Left lung (tissue), 10 donors: ENCODE results near the gene SLC11A2. TPM values are rescaled to one million over a fixed set of nuclear protein-coding genes. Genes with fewer than 3 reads are reported as not detected.

Source experiments
- ATAC-seq: fragments of 200-7000 bp; cut with Tn5 transposase; one replicate; pipeline ENCODE4 v1.9.1; 2020; ENCODE audit warnings: moderate library complexity
- DNase-seq, 4 donors: peaks; one replicate each; pipeline ENCODE4 v3.0.0-alpha.2; 2013 to 2020
- H3K27ac ChIP-seq, 2 donors: fragments of 200-600 bp; sonication (generic) in 1 of 2; one replicate each; pipeline versions ENCODE4 v1.5.0 to v1.8.0; 2020 to 2021
- H3K27me3 ChIP-seq, 2 donors: fragments of 200-600 bp; sonication (generic) in 1 of 2; one replicate each; pipeline versions ENCODE4 v1.5.0 to v1.8.0; 2020 to 2021
- H3K36me3 ChIP-seq, 2 donors: fragments of 200-600 bp; sonication (generic) in 1 of 2; one replicate each; pipeline versions ENCODE4 v1.5.0 to v1.8.0; 2020 to 2021
- H3K4me1 ChIP-seq, 2 donors: fragments of 200-600 bp; one replicate each; pipeline ENCODE4 v1.8.0; 2021
- H3K4me3 ChIP-seq, 2 donors: fragments of 200-600 bp; sonication (generic) in 1 of 2; one replicate each; pipeline versions ENCODE4 v1.5.0 to v1.8.0; 2020 to 2021; ENCODE audit warnings: mild to moderate bottlenecking in 1 of 2
- H3K9me3 ChIP-seq, 2 donors: fragments of 200-600 bp; sonication (generic) in 1 of 2; one replicate each; pipeline versions ENCODE4 v1.5.0 to v1.8.0; 2020 to 2021
- intact Hi-C, 2 donors: fragments of 100-400 bp; cut with DNase I; formaldehyde crosslinking; loops; one replicate each; pipeline versions ENCODE4 v1.11.2 to v1.14.2; 2022
- polyA plus RNA-seq, 6 donors: library from polyadenylated mRNA; unstranded; fragments of 120-200 nt; gene quantifications; one replicate each; pipeline ENCODE4 v1.2.1, GENCODE V29; 2013; ENCODE audit not compliant: insufficient read length in 6 of 6
- total RNA-seq, 2 donors: library from RNA; stranded (reverse); fragmentation: NEBNext Ultra II Directional; extraction: Animal tissue kit (Norgen Biotek cat#: 25700); gene quantifications; one replicate each; pipeline ENCODE4 v1.2.1, GENCODE V29; 2021
- TF ChIP-seq, protein P1 (sequence below), 2 donors: fragments of 200-600 bp; sonication (generic) in 1 of 2; IDR thresholded peaks; one replicate each; pipeline versions ENCODE4 v1.5.0 to v1.8.0; 2021; ENCODE audit warnings: antibody characterized with exemption in 2 of 2
- donor health status: DM: no; HTN: yes; CAD: no.
- donor health status: DM: no; HTN: no; CAD: no.

SLC11A2 gene
- total and polyA plus RNA-seq, 8 donors, result 47.9 to 120 (median 51.6) TPM

DNA sequence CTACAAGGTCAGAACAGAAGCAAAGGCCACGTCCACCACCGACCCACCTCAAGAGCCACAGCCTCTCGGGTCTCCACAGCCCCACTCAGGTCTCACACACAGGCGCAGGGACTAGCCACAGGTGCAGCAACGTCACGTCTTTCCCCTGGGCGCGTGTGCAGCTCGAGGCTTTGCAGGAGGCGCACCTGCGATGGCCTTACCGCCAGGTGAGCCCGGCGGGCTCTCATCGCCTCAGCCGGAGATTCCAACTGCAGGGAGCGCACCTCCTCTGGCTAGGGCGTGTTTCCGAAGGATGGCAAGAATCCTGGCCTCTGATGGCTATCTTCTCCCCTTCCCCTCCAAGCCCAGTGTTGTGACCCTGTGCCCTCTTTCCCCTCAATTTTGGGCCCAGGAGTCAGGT is 73.7 kb downstream of the SLC11A2 start, which contains the start of gene HIGD1C:
HIGD1C (plus strand) TSS at position 35 of the 400 bp plus-strand sequence. CDS start 1,455 bp downstream, outside the sequence.
- H3K27ac ChIP-seq, result peak within 1 kb of the TSS in 1 of 2 donors; percentile 18
- H3K4me1 ChIP-seq, result peaks cover 0 to 10% of the 10 kb centered on the region in 2 donors
- H3K36me3 ChIP-seq, result no peaks in the 10 kb centered on the region
- DNase-seq (no peak), ATAC-seq (no peak)
- H3K4me3 ChIP-seq, result no peak within 1 kb of the TSS
- H3K27me3 ChIP-seq, result no peaks in the 10 kb centered on the region
- TF ChIP-seq, protein P1, sequence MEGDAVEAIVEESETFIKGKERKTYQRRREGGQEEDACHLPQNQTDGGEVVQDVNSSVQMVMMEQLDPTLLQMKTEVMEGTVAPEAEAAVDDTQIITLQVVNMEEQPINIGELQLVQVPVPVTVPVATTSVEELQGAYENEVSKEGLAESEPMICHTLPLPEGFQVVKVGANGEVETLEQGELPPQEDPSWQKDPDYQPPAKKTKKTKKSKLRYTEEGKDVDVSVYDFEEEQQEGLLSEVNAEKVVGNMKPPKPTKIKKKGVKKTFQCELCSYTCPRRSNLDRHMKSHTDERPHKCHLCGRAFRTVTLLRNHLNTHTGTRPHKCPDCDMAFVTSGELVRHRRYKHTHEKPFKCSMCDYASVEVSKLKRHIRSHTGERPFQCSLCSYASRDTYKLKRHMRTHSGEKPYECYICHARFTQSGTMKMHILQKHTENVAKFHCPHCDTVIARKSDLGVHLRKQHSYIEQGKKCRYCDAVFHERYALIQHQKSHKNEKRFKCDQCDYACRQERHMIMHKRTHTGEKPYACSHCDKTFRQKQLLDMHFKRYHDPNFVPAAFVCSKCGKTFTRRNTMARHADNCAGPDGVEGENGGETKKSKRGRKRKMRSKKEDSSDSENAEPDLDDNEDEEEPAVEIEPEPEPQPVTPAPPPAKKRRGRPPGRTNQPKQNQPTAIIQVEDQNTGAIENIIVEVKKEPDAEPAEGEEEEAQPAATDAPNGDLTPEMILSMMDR (IDR thresholded peaks at IDR 0.05), result no peak
- intact Hi-C loops, result no loop called here
- no peaks in the 10 kb centered on the region for H3K9me3 ChIP-seq

DNA sequence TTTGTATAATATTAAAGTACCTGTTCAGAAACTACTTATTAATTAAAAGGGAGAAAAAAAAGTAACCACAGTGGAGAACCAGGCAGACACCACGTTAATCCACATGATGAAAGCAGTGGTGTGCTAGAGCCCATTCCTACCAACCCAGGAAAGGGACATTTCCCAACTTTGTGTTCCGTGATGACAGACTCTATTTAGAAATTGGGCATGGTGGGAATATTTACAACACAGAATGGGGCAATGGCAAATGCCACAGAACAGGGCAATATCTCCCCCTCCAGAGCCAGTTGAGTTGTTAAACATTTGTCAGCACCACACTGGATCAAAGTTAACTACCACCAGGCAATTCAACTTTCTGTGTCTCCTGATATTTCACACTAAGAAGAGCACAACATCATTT is 75.1 kb downstream of the SLC11A2 start:
- no peak for ATAC-seq
- no peak overlapping the region for H3K4me3 ChIP-seq
- peak overlapping the region in 1 of 2 donors; percentile 18 for H3K27ac ChIP-seq
- DNase-seq, result no peak
- H3K27me3 ChIP-seq, result no peaks in the 10 kb centered on the region
- H3K9me3 ChIP-seq, result no peaks in the 10 kb centered on the region
- intact Hi-C loops, result no loop called here
- H3K36me3 ChIP-seq, result no peaks in the 10 kb centered on the region
- TF ChIP-seq, protein P1 (IDR thresholded peaks at IDR 0.05), result no peak
- H3K4me1 ChIP-seq, result peaks cover 0 to 10% of the 10 kb centered on the region in 2 donors

DNA sequence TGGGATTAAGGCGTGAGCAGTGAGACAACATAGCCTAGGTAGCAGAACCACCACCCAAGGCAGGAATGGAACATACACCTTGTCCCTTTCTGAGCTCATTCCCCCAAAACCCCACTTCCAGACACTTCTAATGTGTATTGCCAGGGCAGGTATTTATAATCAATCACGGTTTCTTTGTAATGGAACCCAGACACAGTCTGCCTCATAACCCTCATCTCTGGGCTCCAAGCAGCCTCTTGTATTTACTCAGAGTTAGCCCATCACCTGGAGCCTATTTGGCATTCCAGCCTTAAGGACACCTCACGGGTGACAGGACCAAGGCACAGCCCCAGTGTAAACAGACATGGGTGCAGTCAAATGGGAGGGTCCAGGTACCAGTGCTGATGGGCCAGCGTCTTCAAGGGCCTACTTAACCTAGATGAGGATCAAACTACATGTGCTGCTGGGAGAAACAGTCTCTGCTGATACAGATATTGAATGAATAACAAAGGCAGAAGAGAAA is 76.3 kb downstream of the SLC11A2 start:
- Histone ChIP-seq H3K36me3 (no peaks in the 10 kb centered on the region), H3K27me3 (no peaks in the 10 kb centered on the region), H3K9me3 (no peaks in the 10 kb centered on the region), H3K27ac (no peak overlapping the region), H3K4me3 (no peak overlapping the region), H3K4me1 (peaks cover 0 to 10% of the 10 kb centered on the region in 2 donors)
- ATAC-seq (peak; percentile 64), DNase-seq (no peak)
- intact Hi-C loops, result no loop called here
- TF ChIP-seq, protein P1 (IDR thresholded peaks at IDR 0.05), result no peak

DNA sequence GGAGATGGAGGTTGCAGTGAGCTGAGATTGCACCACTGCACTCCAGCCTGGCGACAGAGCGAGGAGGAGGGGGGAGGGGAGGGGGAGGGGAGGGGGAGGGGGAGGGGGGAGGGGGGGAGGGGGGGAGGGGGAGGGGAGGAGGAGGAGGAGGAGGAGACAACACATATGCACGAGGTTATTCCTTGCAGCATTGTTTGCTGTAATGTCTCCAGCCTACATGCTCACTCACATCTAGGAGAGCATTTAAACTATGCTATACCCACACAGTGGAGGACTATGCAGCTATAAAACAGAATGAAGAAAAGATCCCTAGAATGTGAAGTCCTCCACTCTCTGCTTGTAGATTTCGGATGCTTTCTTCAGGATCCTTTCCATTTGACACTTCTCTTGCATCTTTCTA is 77.4 kb downstream of the SLC11A2 start:
- ATAC-seq (no peak), DNase-seq (no peak)
- Histone ChIP-seq H3K27ac (no peak overlapping the region), H3K36me3 (no peaks in the 10 kb centered on the region), H3K4me1 (peaks cover 0 to 10% of the 10 kb centered on the region in 2 donors), H3K9me3 (no peaks in the 10 kb centered on the region), H3K4me3 (no peak overlapping the region), H3K27me3 (no peaks in the 10 kb centered on the region)
- intact Hi-C loops, result no loop called here
- TF ChIP-seq, protein P1 (IDR thresholded peaks at IDR 0.05), result no peak

DNA sequence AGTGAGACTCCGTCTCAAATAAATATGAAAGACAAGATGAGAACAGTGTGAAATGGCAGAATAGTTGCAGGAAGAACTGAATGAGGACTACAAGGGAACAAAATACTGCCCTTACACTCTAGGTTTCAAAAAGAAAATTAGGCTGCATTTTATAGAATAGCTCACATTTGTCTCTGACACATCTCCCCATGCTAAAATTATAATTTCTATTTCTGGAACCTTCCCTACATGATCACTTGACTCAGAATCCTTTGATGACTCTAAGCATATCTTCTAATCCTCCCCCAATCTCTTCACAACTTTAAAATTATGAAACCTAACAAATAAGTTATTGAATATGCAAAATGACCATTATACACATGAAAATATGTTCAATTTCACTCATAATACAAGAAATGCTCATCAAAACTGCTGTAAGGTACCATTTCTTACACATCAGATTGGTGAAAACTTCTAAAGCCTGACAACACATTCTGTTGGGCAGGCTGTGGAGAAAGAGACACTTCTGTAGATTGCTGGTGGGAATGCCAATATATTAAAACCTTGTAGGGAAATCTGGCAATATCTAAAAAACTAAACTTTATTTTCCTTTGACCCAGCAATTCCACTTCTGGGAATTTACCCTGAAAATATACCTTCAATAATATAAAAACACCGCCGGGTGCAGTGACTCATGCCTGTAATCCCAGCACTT is 78.1 kb downstream of the SLC11A2 start:
- Histone ChIP-seq H3K4me3 (no peak overlapping the region), H3K4me1 (peaks cover 0 to 10% of the 10 kb centered on the region in 2 donors), H3K27ac (no peak overlapping the region), H3K9me3 (no peaks in the 10 kb centered on the region), H3K27me3 (no peaks in the 10 kb centered on the region), H3K36me3 (no peaks in the 10 kb centered on the region)
- TF ChIP-seq, protein P1 (IDR thresholded peaks at IDR 0.05), result no peak
- intact Hi-C loops, result no loop called here
- no peak for ATAC-seq
- no peak for DNase-seq
